GM10847 (cell line): Measurements from ENCODE around the gene ADGRE1.

Source experiments
- POLR2A ChIP-seq: IDR thresholded peaks from 2 replicates; pipeline ENCODE4 v1.6.1; 2011; ENCODE audit not compliant: insufficient read length; ENCODE audit errors: extremely low read depth

The ADGRE1 gene

GRCh38 chr19:6866741-6867151 lies 20.6 kb upstream of the ADGRE1 start:
- no peak for TF ChIP-seq POLR2A

DNA sequence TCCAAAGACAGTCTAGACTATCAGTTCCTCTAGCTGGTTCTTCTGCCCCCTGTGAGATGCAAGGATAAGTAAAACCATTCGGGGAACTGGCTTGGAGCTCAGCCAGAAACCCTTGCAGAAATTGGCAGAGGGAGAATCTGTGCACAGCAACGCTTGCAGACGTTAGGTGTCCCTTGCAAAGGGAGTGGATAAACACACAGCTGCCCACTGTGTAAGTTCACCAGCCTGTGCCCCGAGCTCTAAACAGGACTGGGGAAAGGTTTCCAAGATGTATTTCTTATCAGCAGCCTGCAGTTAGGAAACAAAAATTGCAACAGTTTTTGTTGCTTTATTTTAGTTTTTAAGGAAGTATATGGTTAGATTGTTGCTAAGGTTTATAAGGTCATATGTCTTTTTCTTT lies 19.0 kb upstream of the ADGRE1 start:
- no peak for TF ChIP-seq POLR2A

- no peak for TF ChIP-seq POLR2A
Observed at GRCh38 chr19:6873708-6874431, 13.5 kb upstream of the ADGRE1 start.

DNA sequence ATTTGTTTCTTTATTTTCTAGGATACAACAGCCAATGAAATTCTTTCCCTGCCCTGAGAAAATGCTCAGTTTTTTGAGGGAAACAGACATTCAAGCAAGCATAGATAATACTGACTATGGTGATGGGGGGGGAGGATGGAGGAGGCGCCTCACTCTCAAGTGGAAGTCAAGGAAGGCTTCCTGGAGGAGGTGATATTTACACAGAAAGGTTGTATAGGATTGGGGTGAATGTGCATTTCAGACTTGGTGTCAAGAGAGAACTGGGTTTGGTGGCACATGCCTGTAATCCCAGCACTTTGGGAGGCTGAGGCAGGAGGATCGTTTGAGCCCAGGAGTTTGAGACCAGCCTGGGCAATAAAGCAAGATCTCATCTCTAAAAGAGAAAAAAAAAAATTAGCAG lies 12.2 kb upstream of the ADGRE1 start:
- TF ChIP-seq POLR2A, result no peak

DNA sequence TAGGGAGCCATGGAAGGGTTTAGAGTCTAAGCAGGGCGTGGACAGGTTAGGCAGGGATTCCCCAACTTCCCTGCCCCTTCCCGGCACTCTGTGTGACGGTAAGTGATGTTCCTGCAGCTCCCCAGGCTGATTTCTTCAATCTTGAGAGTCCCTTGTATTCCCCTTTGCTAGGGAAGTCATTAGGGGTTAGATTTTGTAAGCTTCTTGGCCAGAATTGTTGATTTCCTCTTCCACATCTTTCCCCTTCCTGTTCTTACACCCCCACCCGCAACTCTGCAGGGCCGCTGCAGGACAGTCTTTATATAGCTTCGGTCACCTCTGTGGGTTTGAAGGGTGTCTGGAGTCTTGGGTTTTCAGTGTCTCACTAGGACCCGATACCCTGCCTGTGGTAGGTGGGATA lies 10.6 kb upstream of the ADGRE1 start:
- no peak for TF ChIP-seq POLR2A

DNA sequence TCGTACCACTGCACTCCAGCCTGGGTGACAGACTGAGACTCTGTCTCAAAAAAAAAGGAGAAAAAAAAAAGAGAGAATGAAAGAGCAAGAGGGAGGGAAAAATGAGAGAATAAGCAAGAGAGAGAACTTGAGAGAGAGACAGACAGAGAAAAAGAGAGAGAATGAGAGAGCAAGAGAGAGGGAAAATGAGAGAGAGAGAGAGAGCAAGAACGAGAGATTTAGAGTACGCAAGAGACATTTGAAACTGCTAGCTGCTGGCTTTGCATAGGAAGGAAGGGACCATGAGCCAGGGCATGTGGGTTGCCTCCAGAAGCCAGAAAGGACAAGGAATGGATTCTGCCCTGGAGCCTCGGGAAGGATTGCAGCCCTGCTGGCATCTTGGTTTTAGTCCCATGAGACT lies 9.6 kb upstream of the ADGRE1 start:
- no peak for TF ChIP-seq POLR2A

- no peak for TF ChIP-seq POLR2A
Observed at GRCh38 chr19:6886277-6886897, 992 bp upstream of the ADGRE1 start.

GRCh38 chr19:6888967-6889366 lies 1.6 kb downstream of the ADGRE1 start:
- TF ChIP-seq POLR2A, result no peak

- no peak for TF ChIP-seq POLR2A
Observed at GRCh38 chr19:6890401-6890913, 3.1 kb downstream of the ADGRE1 start.

GRCh38 chr19:6890938-6891337 lies 3.6 kb downstream of the ADGRE1 start:
- no peak for TF ChIP-seq POLR2A

DNA sequence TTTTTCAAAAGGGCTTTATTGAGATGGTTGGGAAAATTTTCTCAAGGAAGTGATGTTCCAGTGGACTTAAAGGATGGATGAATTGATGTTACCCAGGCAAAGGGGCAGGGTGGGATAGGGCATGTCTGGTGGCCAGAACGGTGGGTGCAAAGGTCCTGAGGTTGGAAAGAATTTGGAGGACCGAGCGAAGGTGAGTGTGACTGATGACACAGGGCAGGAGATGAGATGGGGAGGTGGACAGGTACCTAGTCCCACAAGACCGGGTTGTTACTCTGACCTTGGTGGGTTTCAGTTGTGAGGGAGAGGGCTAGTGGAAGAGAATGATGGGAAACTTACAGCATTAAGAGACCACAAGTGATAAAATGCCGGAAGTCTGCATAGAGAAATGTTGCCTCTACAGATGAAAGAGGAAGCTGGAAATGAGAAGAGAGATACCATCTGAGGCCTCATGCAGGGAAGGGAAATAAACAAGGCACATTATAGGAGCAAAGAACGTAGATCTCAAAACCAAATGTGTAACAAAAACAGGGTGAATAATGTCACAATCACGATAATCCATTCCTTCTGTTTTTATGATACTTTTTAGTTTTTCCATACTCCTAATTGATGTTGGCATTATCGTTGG lies 4.5 kb downstream of the ADGRE1 start:
- no peak for TF ChIP-seq POLR2A

- no peak for TF ChIP-seq POLR2A
Observed at GRCh38 chr19:6894313-6894712, 6.9 kb downstream of the ADGRE1 start.

DNA sequence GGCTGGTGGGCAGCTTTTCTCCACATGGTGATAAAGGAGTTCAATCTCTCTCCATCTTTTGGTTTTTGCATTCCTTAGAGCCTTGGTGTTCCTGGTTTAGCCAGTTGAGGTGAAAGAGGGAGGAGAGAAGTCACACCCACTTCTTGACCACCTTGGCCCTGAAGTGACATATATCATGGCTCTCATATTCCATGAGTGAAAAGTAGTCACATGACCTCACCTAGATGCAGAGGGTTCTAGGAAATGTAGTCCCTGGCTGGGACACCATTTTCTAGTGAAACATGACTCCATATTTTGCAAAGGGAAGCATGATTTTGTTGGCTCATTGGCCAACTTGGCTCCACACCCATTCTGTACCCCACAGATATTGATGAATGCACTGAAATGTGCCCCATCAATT lies 16.1 kb downstream of the ADGRE1 start:
- TF ChIP-seq POLR2A, result no peak

DNA sequence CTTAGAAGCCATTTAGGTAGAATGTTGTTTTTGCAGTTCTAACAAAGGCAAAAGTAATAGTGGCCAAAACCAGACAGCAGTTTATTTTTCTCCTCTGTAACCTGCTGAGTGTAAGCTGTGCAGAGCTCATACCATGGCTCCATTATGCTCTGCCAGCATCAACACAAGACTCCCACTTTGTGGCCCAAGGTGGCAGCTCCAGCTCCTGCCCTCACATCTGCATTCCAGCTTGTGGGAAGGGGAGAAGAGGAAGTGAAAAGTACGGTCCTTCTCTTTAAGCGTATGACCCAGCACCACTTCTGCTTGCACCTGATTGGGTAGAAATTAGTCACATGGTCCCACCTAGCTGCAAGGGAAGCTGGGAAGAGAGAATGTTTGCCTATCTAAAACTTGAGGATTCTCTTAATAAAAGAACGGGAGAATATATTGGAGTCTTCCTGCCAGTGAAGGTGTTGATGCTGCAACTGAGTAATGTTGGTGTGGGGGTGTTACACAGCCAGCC lies 19.2 kb downstream of the ADGRE1 start:
- no peak for TF ChIP-seq POLR2A

- no peak for TF ChIP-seq POLR2A
Observed at GRCh38 chr19:6911523-6911922, 24.1 kb downstream of the ADGRE1 start.

DNA sequence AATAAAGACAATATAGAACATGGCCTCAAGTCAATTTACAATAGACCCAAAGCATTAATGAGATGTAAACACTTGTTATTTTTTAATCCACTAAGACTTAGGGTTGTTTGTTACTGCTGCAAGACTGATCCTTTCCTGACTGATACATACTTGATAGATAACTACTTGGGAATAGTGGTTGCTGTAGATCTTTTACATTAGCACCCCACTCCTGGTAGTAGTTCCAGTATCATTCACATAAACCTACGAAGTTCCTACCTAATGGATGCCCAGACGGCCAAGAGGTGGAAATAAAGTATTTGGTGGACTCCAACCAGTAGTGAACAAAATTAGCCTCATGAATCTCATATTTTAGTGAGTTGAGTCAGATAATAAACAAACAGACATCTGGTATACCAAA lies 26.9 kb downstream of the ADGRE1 start:
- no peak for TF ChIP-seq POLR2A

DNA sequence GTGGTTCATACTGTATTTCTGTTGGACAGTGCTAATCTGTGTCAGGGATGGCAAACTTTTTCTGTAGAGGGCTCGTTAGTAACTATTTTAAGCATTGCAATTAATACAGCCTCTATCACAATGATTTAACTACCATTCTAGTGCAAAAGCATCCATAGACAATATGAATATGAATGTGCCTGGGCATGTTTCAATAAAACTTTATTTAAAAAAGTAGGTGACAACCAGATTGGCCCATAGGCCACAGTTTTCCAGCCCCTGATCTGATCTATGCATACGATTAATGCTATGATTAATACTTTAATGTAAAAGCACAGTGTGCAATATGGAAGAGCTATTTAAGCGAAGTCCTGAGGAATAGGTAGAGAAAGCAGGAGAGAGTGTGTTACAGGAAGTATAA lies 29.6 kb downstream of the ADGRE1 start:
- TF ChIP-seq POLR2A, result no peak

DNA sequence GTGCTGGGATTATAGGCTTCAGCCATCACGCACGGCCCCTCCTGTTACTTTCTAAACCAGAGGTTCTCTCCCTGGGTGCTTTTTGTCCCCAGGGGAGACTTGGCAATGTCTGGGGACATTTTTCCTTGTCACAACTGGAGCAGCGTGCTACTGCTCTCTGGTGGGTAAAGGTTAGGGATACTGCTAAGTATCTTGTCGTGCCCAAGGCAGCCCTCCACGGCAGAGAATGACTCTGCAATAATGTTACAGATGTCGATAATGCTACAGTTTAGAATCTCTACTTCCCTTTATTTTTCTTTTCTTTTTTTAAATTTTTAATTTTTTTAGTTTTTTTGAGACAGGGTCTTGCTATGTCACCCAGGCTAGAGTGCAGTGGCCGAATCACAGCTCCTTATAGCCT lies 38.0 kb downstream of the ADGRE1 start:
- TF ChIP-seq POLR2A, result no peak
